Left cardiac atrium (tissue), 4 donors: ENCODE results near the gene MAD2L1BP. TPM values are rescaled to one million over a fixed set of nuclear protein-coding genes. Genes with fewer than 3 reads are reported as not detected.
"Not testable (repeated sequence)": the region's sequence is repeated elsewhere in the genome, so short reads cannot be mapped to it uniquely, and the experiment has no call there.

Experiments used
- ATAC-seq, 2 donors: fragments of 200-7000 bp; cut with Tn5 transposase; one replicate each; pipeline ENCODE4 v1.9.1; 2020; ENCODE audit warnings: mild to moderate bottlenecking in 2 of 2, moderate library complexity in 2 of 2
- DNase-seq: peaks from one replicate; pipeline ENCODE4 v3.0.0-alpha.2; 2020
- intact Hi-C, 2 donors: fragments of 100-400 bp; cut with DNase I; formaldehyde crosslinking; loops; one replicate each; pipeline versions ENCODE4 v1.14.1 to v1.15.1; 2022 to 2023
- long read RNA-seq: library from polyadenylated mRNA; unstranded; transcript quantifications from one replicate; pipeline ENCODE4 v2.0.0, GENCODE V29; 2021
- total RNA-seq, 2 donors: library from RNA; stranded (reverse); fragmentation: NEBNext Ultra II Directional; extraction: Animal tissue kit (Norgen Biotek cat#: 25700); gene quantifications; one replicate each; pipeline ENCODE4 v1.2.1, GENCODE V29; 2021
- donor health status: DM: no; HTN: yes; CAD: no.
- donor health status: DM: no; HTN: yes; CAD: no; lungs with severe emphysema.
- donor health status: DM: yes; HTN: yes; CAD: no.
- donor health status: Dilated cardiomyopathy.

MAD2L1BP gene, protein sequence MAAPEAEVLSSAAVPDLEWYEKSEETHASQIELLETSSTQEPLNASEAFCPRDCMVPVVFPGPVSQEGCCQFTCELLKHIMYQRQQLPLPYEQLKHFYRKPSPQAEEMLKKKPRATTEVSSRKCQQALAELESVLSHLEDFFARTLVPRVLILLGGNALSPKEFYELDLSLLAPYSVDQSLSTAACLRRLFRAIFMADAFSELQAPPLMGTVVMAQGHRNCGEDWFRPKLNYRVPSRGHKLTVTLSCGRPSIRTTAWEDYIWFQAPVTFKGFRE
- total RNA-seq: 10 to 100 TPM; 21.4 to 32.3 TPM
- long read RNA-seq, transcript MAD2L1BP-201 (3 exons, 1,301 nt): major isoform, 18 of 22 reads
- long read RNA-seq, partial matches to known transcripts: 3 of 22 reads
- long read RNA-seq, other reads (novel, unspliced or antisense): 1 of 22 reads

- DNase-seq (peak; percentile 86), ATAC-seq (peak; percentile 92 to 94)
- intact Hi-C loops: no loop called here
These were observed at the start of gene MAD2L1BP for GRCh38 chr6:43635387-43636307. TSS of gene MAD2L1BP (plus strand) at chr6:43635840. CDS start at chr6:43635876, 36 bp downstream.

GRCh38 chr6:43588194-43588593, 47.4 kb upstream of the MAD2L1BP start:
- ATAC-seq: no peak
- intact Hi-C loops: no loop called here
- DNase-seq: no peak

GRCh38 chr6:43589564-43589963, 46.1 kb upstream of the MAD2L1BP start:
- intact Hi-C loops, DNase-seq, ATAC-seq: not testable (repeated sequence)

DNA sequence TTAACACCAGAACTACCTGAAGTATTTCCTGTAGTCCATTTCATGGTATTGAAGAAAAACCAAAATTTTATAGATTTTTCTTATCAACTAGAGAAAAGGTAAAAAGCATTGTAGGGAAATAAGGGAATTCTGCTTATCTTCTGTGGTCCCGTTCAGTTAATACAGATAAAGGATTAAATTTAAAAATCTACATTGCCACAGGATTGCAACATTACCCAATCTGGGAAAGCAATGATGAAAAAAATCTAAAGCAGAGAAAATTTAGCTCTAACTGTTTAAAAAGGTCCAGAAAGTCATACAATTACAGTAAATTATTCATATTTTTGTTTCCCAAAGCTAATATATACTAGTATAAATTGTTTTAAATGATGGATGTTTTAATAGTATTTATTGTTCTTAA, 41.7 kb upstream of the MAD2L1BP start:
- DNase-seq (no peak), ATAC-seq (no peak)
- intact Hi-C loops: no loop called here

DNA sequence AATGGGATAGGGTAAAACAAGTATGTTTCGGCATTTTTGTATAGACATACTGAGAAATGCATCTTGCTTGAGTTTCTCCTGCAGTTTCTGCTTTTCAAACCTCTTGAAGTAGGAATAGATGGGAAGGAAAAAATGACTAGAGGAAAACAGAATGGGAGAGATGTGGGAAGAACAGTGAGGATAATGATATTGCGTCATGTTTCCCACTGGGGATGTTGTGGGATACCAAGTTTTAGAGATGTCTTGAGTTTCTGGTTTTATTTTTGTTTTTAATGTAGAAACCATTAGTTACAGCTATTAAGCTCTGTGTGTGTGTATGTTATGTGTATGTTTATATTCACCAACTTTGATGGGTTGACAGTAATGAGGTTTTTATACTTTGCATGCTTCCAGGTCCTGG, 35.0 kb upstream of the MAD2L1BP start:
- no peak for ATAC-seq
- intact Hi-C loops: no loop called here
- DNase-seq: no peak

- ATAC-seq: no peak
- intact Hi-C loops: no loop called here
- no peak for DNase-seq
These were observed 31.5 kb upstream of the MAD2L1BP start for GRCh38 chr6:43604174-43604573.

DNA sequence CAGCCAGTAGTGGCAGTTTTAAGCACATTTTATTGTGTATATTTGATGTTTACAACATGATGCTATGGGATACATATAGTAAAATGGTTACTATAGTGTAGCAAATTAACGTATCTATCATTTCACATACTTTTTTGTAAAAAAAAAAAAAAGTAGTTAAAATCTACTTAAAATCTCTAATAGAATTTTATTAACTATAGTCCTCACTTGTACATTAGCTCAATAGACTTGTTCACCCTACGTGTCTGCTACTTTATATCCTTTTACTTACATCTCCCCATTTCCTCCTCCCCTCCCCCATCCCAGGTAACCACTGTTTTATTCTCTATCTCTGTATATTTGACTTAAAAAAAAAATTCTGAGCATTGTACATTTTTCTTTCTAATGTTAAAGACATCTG, 29.6 kb upstream of the MAD2L1BP start:
- intact Hi-C loops: loop anchor here in 1 of 2 donors (5.0 kb wide), 1 partner anchor 476 kb away; no protein-coding TSS in a partner anchor
- no peak for DNase-seq
- ATAC-seq: no peak

DNA sequence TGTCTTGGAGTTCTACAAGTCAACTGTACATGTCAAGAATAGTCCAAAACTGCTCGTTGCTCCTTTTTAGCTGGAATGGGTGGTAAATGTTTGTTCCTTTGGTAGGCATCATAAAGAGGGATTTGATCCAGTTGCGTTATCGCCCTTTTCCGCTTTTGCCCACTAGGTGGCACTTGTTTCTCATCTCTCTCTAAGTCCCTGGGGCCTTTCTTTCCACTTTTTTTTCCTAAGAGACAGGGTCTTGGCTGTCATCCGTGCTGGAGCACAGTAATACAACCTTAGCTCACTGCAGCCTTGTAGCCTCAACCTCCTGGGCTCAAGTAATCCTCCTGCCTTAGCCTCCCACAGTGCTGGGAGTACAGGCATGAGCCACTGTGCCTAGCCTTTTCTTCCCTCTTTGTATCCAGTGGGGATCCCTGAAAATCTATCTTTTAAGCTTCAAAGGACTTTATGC, 27.3 kb upstream of the MAD2L1BP start:
- ATAC-seq: peak; percentile 50 to 64
- DNase-seq: peak; percentile 59
- intact Hi-C loops: loop anchor here in 1 of 2 donors (5.0 kb wide), 1 partner anchor 474 kb away; no protein-coding TSS in a partner anchor

DNA sequence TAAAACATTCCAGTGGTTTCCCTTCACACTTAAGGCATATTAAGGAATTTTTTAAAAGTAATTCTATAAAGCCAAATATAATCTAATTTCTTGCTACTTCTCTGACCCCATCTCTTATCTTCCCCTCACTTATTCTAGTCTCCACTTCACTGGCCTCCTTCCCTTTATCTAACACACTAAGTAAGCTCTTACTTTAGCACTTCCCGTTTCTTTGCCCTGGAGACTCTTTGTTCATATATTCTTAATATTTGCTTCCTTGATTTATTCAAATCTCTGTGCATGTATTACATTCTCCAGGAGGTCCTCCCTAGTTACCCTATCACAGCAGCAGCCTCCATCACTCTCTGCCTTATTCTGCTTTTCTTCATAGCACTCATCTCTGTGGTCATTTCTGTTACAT, 26.8 kb upstream of the MAD2L1BP start:
- intact Hi-C loops: loop anchor here in 1 of 2 donors (5.0 kb wide), 1 partner anchor 473 kb away; no protein-coding TSS in a partner anchor
- ATAC-seq (no peak), DNase-seq (no peak)

GRCh38 chr6:43609402-43609801, 26.2 kb upstream of the MAD2L1BP start:
- DNase-seq (no peak), ATAC-seq (no peak)
- intact Hi-C loops: loop anchor here in 1 of 2 donors (5.0 kb wide), 1 partner anchor 473 kb away; no protein-coding TSS in a partner anchor

DNA sequence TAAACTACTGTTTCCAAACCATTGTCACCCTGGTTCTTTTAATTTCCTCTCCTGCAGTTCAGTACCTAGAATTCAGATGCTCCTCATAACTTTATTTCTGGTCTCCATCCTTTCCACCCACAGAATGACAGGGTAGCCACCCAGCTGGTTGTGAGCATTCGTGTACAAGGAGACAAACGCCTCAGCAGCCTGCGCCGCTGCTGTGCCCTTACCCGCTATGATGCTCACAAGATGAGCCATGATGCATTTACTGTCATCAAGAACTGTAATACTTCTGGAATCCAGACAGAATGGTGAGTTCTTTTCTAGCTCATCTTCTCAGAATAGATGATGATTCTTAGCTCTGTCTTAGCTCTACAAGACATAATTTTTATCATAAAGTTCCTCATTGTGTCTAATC, 25.2 kb upstream of the MAD2L1BP start:
- intact Hi-C loops: no loop called here
- DNase-seq (no peak), ATAC-seq (no peak)

DNA sequence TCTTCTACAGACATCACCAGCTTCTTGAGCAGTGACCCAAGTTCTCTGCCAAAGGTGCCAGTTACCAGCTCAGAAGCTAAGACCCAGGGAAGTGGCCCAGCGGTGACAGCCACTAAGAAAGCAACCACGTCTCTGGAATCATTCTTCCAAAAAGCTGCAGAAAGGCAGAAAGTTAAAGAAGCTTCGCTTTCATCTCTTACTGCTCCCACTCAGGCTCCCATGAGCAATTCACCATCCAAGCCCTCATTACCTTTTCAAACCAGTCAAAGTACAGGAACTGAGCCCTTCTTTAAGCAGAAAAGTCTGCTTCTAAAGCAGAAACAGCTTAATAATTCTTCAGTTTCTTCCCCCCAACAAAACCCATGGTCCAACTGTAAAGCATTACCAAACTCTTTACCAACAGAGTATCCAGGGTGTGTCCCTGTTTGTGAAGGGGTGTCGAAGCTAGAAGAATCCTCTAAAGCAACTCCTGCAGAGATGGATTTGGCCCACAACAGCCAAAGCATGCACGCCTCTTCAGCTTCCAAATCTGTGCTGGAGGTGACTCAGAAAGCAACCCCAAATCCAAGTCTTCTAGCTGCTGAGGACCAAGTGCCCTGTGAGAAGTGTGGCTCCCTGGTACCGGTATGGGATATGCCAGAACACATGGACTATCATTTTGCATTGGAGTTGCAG, 21.8 kb upstream of the MAD2L1BP start:
- DNase-seq (no peak), ATAC-seq (no peak)
- intact Hi-C loops: no loop called here

DNA sequence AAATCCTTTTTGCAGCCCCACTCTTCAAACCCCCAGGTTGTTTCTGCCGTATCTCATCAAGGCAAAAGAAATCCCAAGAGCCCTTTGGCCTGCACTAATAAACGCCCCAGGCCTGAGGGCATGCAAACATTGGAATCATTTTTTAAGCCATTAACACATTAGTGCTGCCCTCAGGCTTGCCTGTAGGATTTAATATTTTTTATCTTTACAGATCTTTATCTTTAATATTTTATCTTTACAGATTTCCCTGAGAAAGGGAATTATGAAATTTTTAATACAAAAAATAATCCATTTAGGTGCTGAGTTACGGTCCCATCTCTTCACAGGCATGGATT, 21.3 kb upstream of the MAD2L1BP start:
- intact Hi-C loops: no loop called here
- ATAC-seq (no peak), DNase-seq (no peak)

DNA sequence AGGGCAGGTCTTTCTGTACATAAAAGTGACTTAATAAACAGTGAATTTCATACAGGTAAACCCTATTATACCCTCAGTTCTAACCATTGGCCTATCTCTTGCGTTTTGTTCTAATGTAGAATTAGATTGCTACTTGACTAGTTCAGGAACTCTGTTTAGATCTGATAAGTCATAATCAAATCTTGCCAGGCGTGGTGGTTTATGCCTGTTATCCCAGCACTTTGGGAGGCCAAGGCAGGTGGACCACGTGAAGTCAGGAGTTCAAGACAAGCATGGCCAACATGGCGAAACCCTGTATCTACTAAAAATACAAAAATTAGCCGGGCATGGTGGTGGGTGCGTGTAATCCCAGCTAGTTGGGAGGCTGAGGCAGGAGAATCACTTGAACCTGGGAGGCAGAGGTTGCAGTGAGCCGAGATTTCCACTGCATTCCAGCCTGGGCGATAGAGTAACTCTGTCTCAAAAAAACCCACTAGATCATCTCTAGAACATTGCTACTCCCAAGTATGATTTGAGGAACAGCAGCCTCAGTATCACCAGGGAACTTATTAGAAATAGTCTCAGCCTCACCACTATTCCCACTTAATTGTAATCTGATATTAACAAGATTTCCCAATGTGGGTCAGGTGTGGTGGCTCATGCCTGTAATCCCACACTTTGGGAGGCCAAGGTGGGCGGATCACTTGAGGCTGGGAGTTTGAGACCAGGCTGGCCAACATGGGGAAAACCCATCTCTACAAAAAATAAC, 18.7 kb upstream of the MAD2L1BP start:
- intact Hi-C loops: no loop called here
- ATAC-seq (no peak), DNase-seq (no peak)

GRCh38 chr6:43621078-43621835, 14.4 kb upstream of the MAD2L1BP start:
- intact Hi-C loops: no loop called here
- no peak for ATAC-seq
- DNase-seq: no peak

DNA sequence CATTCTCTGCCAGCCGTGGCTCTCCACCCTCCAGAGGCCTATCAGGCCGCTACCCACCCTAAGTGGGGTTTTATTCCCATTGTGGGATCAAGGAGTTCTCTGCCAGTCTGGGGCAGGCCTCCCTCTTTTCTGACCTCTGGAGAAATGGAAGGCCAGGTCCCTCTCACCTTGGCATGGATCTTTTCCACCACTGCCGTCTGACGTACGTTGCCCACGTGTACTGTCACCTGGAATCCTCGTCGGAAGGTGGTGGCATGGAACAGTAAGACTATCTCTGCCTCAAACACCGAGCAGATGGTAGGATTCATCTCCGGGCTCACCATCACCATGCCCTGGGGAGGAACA, 13.8 kb upstream of the MAD2L1BP start:
- DNase-seq (no peak), ATAC-seq (no peak)
- intact Hi-C loops: no loop called here

DNA sequence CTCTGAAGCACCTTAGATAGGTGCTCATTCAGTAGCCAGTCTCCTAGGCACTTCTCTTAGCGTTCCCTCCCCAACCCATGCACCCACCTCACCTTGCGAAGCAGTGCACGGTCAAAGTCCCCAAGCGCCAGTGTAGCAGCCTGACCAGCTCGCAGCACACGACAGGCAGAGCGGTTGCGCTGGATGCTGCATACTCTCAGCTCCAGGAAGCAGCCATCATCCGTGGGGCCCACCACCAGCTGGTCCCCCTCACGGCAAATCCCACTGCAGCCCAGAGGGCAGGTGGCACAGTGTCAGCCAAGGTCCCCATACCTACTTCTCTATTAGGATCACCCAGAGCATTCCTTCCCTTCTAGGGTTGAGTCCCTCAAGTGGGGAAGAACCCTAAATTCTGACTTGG, 13.1 kb upstream of the MAD2L1BP start:
- ATAC-seq (no peak), DNase-seq (no peak)
- intact Hi-C loops: no loop called here
